Upper lobe of left lung (tissue), 4 donors: ENCODE measurements around the gene VPS13D.

Experiments used
- POLR2A ChIP-seq, 4 donors: fragments of 450-650 bp; IDR thresholded peaks; one replicate each; pipeline ENCODE4 v1.5.1; 2016 to 2017; ENCODE audit warnings: antibody characterized with exemption in 4 of 4, mild to moderate bottlenecking in 2 of 4
- TF ChIP-seq, protein P1 (sequence below), 6 experiments: fragments of 450-650 bp in 4 of 6; fragments of 200-600 bp in 2 of 6; sonication (generic) in 2 of 6; IDR thresholded peaks; one replicate each; pipeline ENCODE4 v1.5.1; 2016 to 2019; ENCODE audit warnings: antibody characterized with exemption in 6 of 6

DNA sequence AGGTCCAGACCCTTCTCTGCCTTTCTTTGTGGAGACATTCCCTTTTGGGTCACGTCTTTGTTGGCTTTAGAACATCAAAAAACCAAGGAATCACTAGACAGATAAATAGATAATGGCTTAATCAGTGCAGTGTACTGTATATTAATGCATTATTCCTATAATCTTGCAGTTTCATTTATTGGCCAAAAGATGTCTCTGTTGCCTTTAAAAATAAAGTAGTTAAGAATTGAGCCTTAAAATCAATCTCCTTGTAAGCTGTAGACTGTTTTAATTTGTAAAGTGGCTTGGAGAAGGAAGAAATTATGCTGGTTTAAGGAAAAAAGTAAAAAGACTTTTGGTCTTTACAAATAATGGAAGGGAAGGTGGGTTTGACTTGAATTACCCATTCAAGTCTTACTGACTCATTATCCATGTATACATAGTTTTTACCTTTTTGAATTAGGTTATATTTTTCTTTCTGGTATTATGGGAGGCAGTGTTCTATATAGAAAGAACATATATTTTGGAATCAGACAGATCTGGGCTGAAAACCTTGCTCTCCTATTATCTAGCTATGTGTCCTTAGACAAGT lies 84.6 kb downstream of the VPS13D start:
- TF ChIP-seq, protein P1, sequence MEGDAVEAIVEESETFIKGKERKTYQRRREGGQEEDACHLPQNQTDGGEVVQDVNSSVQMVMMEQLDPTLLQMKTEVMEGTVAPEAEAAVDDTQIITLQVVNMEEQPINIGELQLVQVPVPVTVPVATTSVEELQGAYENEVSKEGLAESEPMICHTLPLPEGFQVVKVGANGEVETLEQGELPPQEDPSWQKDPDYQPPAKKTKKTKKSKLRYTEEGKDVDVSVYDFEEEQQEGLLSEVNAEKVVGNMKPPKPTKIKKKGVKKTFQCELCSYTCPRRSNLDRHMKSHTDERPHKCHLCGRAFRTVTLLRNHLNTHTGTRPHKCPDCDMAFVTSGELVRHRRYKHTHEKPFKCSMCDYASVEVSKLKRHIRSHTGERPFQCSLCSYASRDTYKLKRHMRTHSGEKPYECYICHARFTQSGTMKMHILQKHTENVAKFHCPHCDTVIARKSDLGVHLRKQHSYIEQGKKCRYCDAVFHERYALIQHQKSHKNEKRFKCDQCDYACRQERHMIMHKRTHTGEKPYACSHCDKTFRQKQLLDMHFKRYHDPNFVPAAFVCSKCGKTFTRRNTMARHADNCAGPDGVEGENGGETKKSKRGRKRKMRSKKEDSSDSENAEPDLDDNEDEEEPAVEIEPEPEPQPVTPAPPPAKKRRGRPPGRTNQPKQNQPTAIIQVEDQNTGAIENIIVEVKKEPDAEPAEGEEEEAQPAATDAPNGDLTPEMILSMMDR (IDR thresholded peaks at IDR 0.05): peak in 5 of 6 experiments; percentile 19 to 50 (median 37)
- TF ChIP-seq POLR2A (IDR thresholded peaks at IDR 0.05): no peak
